ENCODE measurements around the gene RND1. TPM values are rescaled to one million over a fixed set of nuclear protein-coding genes. Genes with fewer than 3 reads are reported as not detected.

The RND1 gene
- polyA plus RNA-seq, 1 donor (not counting 4 experiments of a cell fraction or from before 2014, with no cell fraction given) = 0.16 TPM

GRCh38 chr12:48828293-48828692, 37.4 kb downstream of the RND1 start:
- no peak overlapping the region for H3K9ac ChIP-seq (ENCODE audit: control insufficient read depth, extremely low read depth, insufficient read depth, low read length)
- no peak overlapping the region for H3K27ac ChIP-seq (ENCODE audit: control insufficient read depth, insufficient read depth, low read length)
- H4K20me1 ChIP-seq (ENCODE audit: control insufficient read depth, extremely low read depth, insufficient read depth, low read length) = peaks cover 7% of the 10 kb centered on the region
- peaks cover 5% of the 10 kb centered on the region for H3K4me1 ChIP-seq (ENCODE audit: control insufficient read depth, extremely low read depth, insufficient read depth, low read length)
- no peak overlapping the region for H3K4me2 ChIP-seq (ENCODE audit: control insufficient read depth, extremely low read depth, insufficient read depth, low read depth, low read length)
- FAIRE-seq (no peak), DNase-seq (ENCODE audit: low read depth, low spot score) (no peak)
- dilution Hi-C loops (cut with MboI; ENCODE audit: extremely low pct_ligation_motif_present, low sequenced_read_pairs) = no loop called here
- TF ChIP-seq, protein P1, sequence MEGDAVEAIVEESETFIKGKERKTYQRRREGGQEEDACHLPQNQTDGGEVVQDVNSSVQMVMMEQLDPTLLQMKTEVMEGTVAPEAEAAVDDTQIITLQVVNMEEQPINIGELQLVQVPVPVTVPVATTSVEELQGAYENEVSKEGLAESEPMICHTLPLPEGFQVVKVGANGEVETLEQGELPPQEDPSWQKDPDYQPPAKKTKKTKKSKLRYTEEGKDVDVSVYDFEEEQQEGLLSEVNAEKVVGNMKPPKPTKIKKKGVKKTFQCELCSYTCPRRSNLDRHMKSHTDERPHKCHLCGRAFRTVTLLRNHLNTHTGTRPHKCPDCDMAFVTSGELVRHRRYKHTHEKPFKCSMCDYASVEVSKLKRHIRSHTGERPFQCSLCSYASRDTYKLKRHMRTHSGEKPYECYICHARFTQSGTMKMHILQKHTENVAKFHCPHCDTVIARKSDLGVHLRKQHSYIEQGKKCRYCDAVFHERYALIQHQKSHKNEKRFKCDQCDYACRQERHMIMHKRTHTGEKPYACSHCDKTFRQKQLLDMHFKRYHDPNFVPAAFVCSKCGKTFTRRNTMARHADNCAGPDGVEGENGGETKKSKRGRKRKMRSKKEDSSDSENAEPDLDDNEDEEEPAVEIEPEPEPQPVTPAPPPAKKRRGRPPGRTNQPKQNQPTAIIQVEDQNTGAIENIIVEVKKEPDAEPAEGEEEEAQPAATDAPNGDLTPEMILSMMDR (optimal IDR thresholded peaks at IDR 0.05 in 1 of 3, IDR thresholded peaks at IDR 0.05 in 1 of 3, conservative IDR thresholded peaks at IDR 0.05 in 1 of 3; ENCODE audit: extremely low read depth in 1 of 3, insufficient read depth in 2 of 3, low read length in 3 of 3) = no peak
- no peak for TF ChIP-seq EZH2 (IDR thresholded peaks at IDR 0.05; ENCODE audit: low read length)
- H3K27me3 ChIP-seq (ENCODE audit: control insufficient read depth, extremely low read depth, insufficient read depth, low read length) = no peaks in the 10 kb centered on the region
- H3K9me3 ChIP-seq (ENCODE audit: control insufficient read depth, low read depth, low read length) = no peaks in the 10 kb centered on the region
- no peaks in the 10 kb centered on the region for H3K79me2 ChIP-seq (ENCODE audit: control insufficient read depth, insufficient read depth, low read length)
- no peak overlapping the region for H3K4me3 ChIP-seq (ENCODE audit: control insufficient read depth in 2 of 3, extremely low read depth in 1 of 3, insufficient read depth in 2 of 3, low read depth in 1 of 3, low read length in 3 of 3)
- H2AFZ ChIP-seq (ENCODE audit: control insufficient read depth, low read length) = no peak overlapping the region
- H3K36me3 ChIP-seq (ENCODE audit: control insufficient read depth in 2 of 2, extremely low read depth in 1 of 2, insufficient read depth in 2 of 2, low read length in 2 of 2) = peaks cover 36 to 49% of the 10 kb centered on the region in 2 experiments
- H3K9me1 ChIP-seq (ENCODE audit: control insufficient read depth, extremely low read depth, insufficient read depth, low read length) = peaks cover 2% of the 10 kb centered on the region

- DNase-seq (ENCODE audit: low read depth, low spot score) (no peak), FAIRE-seq (no peak)
- dilution Hi-C loops (cut with MboI; ENCODE audit: extremely low pct_ligation_motif_present, low sequenced_read_pairs) = no loop called here
- no peak overlapping the region for H3K9ac ChIP-seq (ENCODE audit: control insufficient read depth, extremely low read depth, insufficient read depth, low read length)
- no peak overlapping the region for H2AFZ ChIP-seq (ENCODE audit: control insufficient read depth, low read length)
- peaks cover 7% of the 10 kb centered on the region for H4K20me1 ChIP-seq (ENCODE audit: control insufficient read depth, extremely low read depth, insufficient read depth, low read length)
- no peak overlapping the region for H3K4me2 ChIP-seq (ENCODE audit: control insufficient read depth, extremely low read depth, insufficient read depth, low read depth, low read length)
- no peaks in the 10 kb centered on the region for H3K9me3 ChIP-seq (ENCODE audit: control insufficient read depth, low read depth, low read length)
- no peaks in the 10 kb centered on the region for H3K79me2 ChIP-seq (ENCODE audit: control insufficient read depth, insufficient read depth, low read length)
- H3K27ac ChIP-seq (ENCODE audit: control insufficient read depth, insufficient read depth, low read length) = no peak overlapping the region
- TF ChIP-seq EZH2 (IDR thresholded peaks at IDR 0.05; ENCODE audit: low read length) = no peak
- TF ChIP-seq, protein P1 (optimal IDR thresholded peaks at IDR 0.05 in 1 of 3, IDR thresholded peaks at IDR 0.05 in 1 of 3, conservative IDR thresholded peaks at IDR 0.05 in 1 of 3; ENCODE audit: extremely low read depth in 1 of 3, insufficient read depth in 2 of 3, low read length in 3 of 3) = no peak
- H3K4me1 ChIP-seq (ENCODE audit: control insufficient read depth, extremely low read depth, insufficient read depth, low read length) = peaks cover 5% of the 10 kb centered on the region
- no peak overlapping the region for H3K4me3 ChIP-seq (ENCODE audit: control insufficient read depth in 2 of 3, extremely low read depth in 1 of 3, insufficient read depth in 2 of 3, low read depth in 1 of 3, low read length in 3 of 3)
- H3K27me3 ChIP-seq (ENCODE audit: control insufficient read depth, extremely low read depth, insufficient read depth, low read length) = no peaks in the 10 kb centered on the region
- peaks cover 2% of the 10 kb centered on the region for H3K9me1 ChIP-seq (ENCODE audit: control insufficient read depth, extremely low read depth, insufficient read depth, low read length)
- peaks cover 29 to 42% of the 10 kb centered on the region in 2 experiments for H3K36me3 ChIP-seq (ENCODE audit: control insufficient read depth in 2 of 2, extremely low read depth in 1 of 2, insufficient read depth in 2 of 2, low read length in 2 of 2)
Observed at GRCh38 chr12:48827513-48828096, 38.1 kb downstream of the RND1 start.

Measured in keratinocyte (primary cell).